Fibroblast of lung (primary cell): ENCODE measurements around the gene KCTD16. TPM values are rescaled to one million over a fixed set of nuclear protein-coding genes. Genes with fewer than 3 reads are reported as not detected.

Experiments
- DNase-seq, 2 donors: peaks; one replicate each; pipeline versions ENCODE4 v3.0.0 to v3.0.0-alpha.2; 2010; ENCODE audit warnings: low read depth in 2 of 2
- H2AFZ ChIP-seq: 2 replicates; pipeline ENCODE4 v1.5.1; 2012; ENCODE audit warnings: low read length, control low read depth, inconsistent platforms
- H3K27ac ChIP-seq: 2 replicates; pipeline ENCODE4 v1.5.1; 2011; ENCODE audit warnings: low read length, control low read depth; ENCODE audit not compliant: insufficient read depth
- H3K27me3 ChIP-seq: 2 replicates; pipeline ENCODE4 v1.5.1; 2011; ENCODE audit warnings: mild to moderate bottlenecking, low read length; ENCODE audit not compliant: control insufficient read depth, insufficient read depth
- H3K36me3 ChIP-seq: 2 replicates; pipeline ENCODE4 v1.5.1; 2011; ENCODE audit warnings: low read length; ENCODE audit not compliant: control insufficient read depth, insufficient read depth
- H3K4me1 ChIP-seq: 2 replicates; pipeline ENCODE4 v1.5.1; 2011; ENCODE audit warnings: low read length; ENCODE audit not compliant: control insufficient read depth, insufficient read depth; ENCODE audit errors: extremely low read depth
- H3K4me2 ChIP-seq: 2 replicates; pipeline ENCODE4 v1.5.1; 2011; ENCODE audit warnings: low read length, control low read depth; ENCODE audit not compliant: insufficient read depth; ENCODE audit errors: extremely low read depth
- H3K4me3 ChIP-seq, 4 experiments: fragments of 200-600 bp in 1 of 4; sonication (generic) in 1 of 4; replicated peaks in 1 of 4; 2 replicates each; pipeline ENCODE4 v1.5.1; 2011 to 2016; ENCODE audit warnings: low read length in 4 of 4, low read depth in 3 of 4, mild to moderate bottlenecking in 3 of 4, control low read depth in 2 of 4, inconsistent platforms in 1 of 4, mixed read lengths in 1 of 4; ENCODE audit not compliant: insufficient read depth in 1 of 4; ENCODE audit errors: control extremely low read depth in 1 of 4
- H3K79me2 ChIP-seq: 2 replicates; pipeline ENCODE4 v1.5.1; 2012; ENCODE audit warnings: mild to moderate bottlenecking, low read length, inconsistent platforms; ENCODE audit not compliant: control insufficient read depth, insufficient read depth
- H3K9ac ChIP-seq: 2 replicates; pipeline ENCODE4 v1.5.1; 2011; ENCODE audit warnings: mild to moderate bottlenecking, low read length, control low read depth; ENCODE audit not compliant: insufficient read depth
- H3K9me3 ChIP-seq: 2 replicates; pipeline ENCODE4 v1.5.1; 2012; ENCODE audit warnings: low read depth, low read length; ENCODE audit not compliant: control insufficient read depth, insufficient read depth
- H4K20me1 ChIP-seq: 2 replicates; pipeline ENCODE4 v1.5.1; 2011; ENCODE audit warnings: low read length; ENCODE audit not compliant: control insufficient read depth, insufficient read depth; ENCODE audit errors: extremely low read depth
- EZH2 ChIP-seq: IDR thresholded peaks from 2 replicates; pipeline ENCODE4 v1.5.1; 2012; ENCODE audit warnings: low read length, control low read depth, mild to moderate bottlenecking; ENCODE audit errors: missing control alignments
- polyA plus RNA-seq, 2 donors: library from polyadenylated mRNA; depleted of rRNA in 1 of 2; stranded (reverse) in 1 of 2; unstranded in 1 of 2; fragments of >200 nt; gene quantifications; 2 replicates each; pipeline ENCODE4 v1.2.1, GENCODE V29; 2011 to 2012; ENCODE audit warnings: missing spikeins in 1 of 2
- total RNA-seq: library from RNA; depleted of rRNA; stranded (reverse); fragments of >200 nt; gene quantifications from 2 replicates; pipeline ENCODE4 v1.2.1, GENCODE V29; 2014
- TF ChIP-seq, protein P1 (sequence below), 2 donors: IDR thresholded peaks in 1 of 2; conservative IDR thresholded peaks in 1 of 2; 1 replicate in 1 of 2; 2 replicates in 1 of 2; pipeline ENCODE4 v1.5.1; 2011 to 2012; ENCODE audit warnings: low read length in 2 of 2, control low read depth in 1 of 2, inconsistent platforms in 1 of 2, low read depth in 1 of 2, mild to moderate bottlenecking in 1 of 2

The KCTD16 gene
- total and polyA plus RNA-seq, 2 donors (not counting 1 experiment from before 2014, with no cell fraction given), result 0.32 to 1.2 TPM

DNA sequence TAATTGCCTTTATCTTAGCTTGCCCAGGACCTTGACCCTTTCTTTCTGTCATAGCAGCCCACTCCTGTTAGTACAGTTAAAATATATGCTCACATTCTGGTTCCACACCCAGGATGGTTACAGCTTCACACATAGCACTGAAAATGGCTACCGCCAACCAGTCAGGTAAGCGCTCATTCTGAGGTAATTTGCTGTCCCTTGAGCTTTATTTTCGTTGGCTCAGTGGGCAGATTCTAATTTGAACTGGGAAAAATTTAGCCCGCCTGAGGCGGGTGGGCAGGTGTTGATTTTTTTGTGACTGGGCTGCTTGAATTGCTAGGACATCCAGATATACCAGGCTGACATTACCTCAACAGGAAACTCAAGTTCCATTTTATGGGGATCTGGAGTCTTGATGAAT is 137.5 kb downstream of the KCTD16 start:
- H3K4me2 ChIP-seq, result no peak overlapping the region
- H3K27me3 ChIP-seq, result no peaks in the 10 kb centered on the region
- H3K36me3 ChIP-seq, result no peaks in the 10 kb centered on the region
- no peak overlapping the region for H3K4me3 ChIP-seq
- no peak overlapping the region for H3K9ac ChIP-seq
- no peaks in the 10 kb centered on the region for H3K9me3 ChIP-seq
- DNase-seq, result no peak
- H3K79me2 ChIP-seq, result no peaks in the 10 kb centered on the region
- no peak for TF ChIP-seq EZH2
- TF ChIP-seq, protein P1, sequence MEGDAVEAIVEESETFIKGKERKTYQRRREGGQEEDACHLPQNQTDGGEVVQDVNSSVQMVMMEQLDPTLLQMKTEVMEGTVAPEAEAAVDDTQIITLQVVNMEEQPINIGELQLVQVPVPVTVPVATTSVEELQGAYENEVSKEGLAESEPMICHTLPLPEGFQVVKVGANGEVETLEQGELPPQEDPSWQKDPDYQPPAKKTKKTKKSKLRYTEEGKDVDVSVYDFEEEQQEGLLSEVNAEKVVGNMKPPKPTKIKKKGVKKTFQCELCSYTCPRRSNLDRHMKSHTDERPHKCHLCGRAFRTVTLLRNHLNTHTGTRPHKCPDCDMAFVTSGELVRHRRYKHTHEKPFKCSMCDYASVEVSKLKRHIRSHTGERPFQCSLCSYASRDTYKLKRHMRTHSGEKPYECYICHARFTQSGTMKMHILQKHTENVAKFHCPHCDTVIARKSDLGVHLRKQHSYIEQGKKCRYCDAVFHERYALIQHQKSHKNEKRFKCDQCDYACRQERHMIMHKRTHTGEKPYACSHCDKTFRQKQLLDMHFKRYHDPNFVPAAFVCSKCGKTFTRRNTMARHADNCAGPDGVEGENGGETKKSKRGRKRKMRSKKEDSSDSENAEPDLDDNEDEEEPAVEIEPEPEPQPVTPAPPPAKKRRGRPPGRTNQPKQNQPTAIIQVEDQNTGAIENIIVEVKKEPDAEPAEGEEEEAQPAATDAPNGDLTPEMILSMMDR (conservative IDR thresholded peaks at IDR 0.05 in 1 of 2, IDR thresholded peaks at IDR 0.05 in 1 of 2; ENCODE audit: low read depth in 1 of 2, low read length in 2 of 2), result no peak
- H3K4me1 ChIP-seq, result no peaks in the 10 kb centered on the region
- H2AFZ ChIP-seq, result no peak overlapping the region
- no peak overlapping the region for H3K27ac ChIP-seq
- H4K20me1 ChIP-seq, result no peaks in the 10 kb centered on the region

DNA sequence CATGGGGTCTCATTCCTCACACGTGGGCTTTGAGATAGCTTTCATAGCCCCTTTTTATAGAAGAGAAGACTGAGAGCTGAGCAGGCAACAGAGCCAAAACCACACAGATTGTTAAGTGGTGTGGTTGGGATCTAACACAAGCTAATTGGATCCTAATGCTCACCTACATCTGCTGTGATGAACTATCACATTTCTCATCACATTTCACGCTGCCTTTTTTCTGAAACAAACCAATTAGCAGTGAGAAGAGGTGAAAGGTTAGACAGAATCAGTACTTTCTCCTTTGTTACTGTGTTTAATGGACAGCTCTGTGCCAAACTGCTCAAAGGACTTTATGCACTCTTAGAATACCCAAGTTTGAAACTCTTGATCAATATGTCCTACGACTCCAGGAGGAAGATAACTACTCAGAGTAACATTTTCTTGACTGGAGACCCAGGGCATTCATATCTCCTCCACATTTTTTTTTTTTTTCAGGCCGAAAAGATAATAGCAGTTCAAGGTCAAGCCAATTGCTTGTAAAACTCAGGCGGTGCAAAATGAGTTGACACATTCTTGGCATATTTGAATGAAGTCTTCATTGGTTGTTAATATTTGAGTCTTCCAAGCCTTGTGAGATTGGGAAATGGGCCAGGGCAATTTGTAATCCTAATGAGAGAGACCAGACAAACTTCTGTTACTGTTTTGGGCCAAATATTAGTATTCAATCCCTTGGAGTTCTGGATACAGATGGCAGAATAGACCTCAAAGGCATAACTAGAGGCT is 138.4 kb downstream of the KCTD16 start:
- peak; percentile 5 to 9 for DNase-seq
- Histone ChIP-seq H3K27me3 (no peaks in the 10 kb centered on the region), H3K4me2 (no peak overlapping the region), H3K27ac (no peak overlapping the region), H3K4me1 (no peaks in the 10 kb centered on the region), H3K9me3 (no peaks in the 10 kb centered on the region), H4K20me1 (no peaks in the 10 kb centered on the region), H3K4me3 (no peak overlapping the region), H3K9ac (no peak overlapping the region), H2AFZ (no peak overlapping the region), H3K79me2 (no peaks in the 10 kb centered on the region), H3K36me3 (no peaks in the 10 kb centered on the region)
- TF ChIP-seq EZH2, result no peak
- TF ChIP-seq, protein P1 (conservative IDR thresholded peaks at IDR 0.05 in 1 of 2, IDR thresholded peaks at IDR 0.05 in 1 of 2; ENCODE audit: low read depth in 1 of 2, low read length in 2 of 2), result no peak

DNA sequence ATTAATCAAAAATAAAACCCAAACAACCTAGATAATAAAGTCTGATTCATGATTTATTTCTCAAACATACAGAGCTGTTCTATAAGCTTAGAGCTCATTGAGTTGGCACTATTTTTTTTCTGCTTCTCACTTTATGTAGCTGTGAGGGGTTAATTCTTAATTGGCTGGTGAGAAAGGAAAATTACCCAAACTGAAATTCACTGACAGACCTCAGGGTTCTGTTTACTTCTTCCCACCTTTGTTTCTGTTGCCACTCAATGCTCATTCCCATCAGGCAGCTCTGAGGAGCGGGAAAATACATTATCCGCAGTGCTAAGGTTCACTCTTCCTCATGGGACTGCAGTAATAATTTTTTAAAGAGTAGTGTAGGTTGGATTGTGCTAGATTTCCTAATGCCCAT is 139.9 kb downstream of the KCTD16 start:
- Histone ChIP-seq H3K4me1 (no peaks in the 10 kb centered on the region), H3K27ac (no peak overlapping the region), H3K4me3 (no peak overlapping the region), H3K27me3 (no peaks in the 10 kb centered on the region), H3K4me2 (no peak overlapping the region), H3K9me3 (no peaks in the 10 kb centered on the region), H3K79me2 (no peaks in the 10 kb centered on the region), H3K36me3 (no peaks in the 10 kb centered on the region), H2AFZ (no peak overlapping the region), H4K20me1 (no peaks in the 10 kb centered on the region), H3K9ac (no peak overlapping the region)
- TF ChIP-seq EZH2, result no peak
- TF ChIP-seq, protein P1 (conservative IDR thresholded peaks at IDR 0.05 in 1 of 2, IDR thresholded peaks at IDR 0.05 in 1 of 2; ENCODE audit: low read depth in 1 of 2, low read length in 2 of 2), result no peak
- no peak for DNase-seq
